Measurements from ENCODE around the gene SP3.

- TF ChIP-seq GATA2 (IDR thresholded peaks at IDR 0.05; ENCODE audit: low read depth, low read length) (no peak), GATA3 (IDR thresholded peaks at IDR 0.05; ENCODE audit: low read depth, low read length) (no peak)
These were observed 67.0 kb downstream of the SP3 start for GRCh38 chr2:173898178-173898668.

Measured in SH-SY5Y (cell line).